BJ (cell line): ENCODE measurements around the gene NECTIN1. TPM values are rescaled to one million over a fixed set of nuclear protein-coding genes. Genes with fewer than 3 reads are reported as not detected.
A peak's percentile ranks its signal among the peaks of the same experiment; 100 is the strongest.

Source experiments
- CTCF ChIA-PET: fragments of 350-600 bp; formaldehyde crosslinking; extraction: SDS; loops from one replicate; lab custom pipeline; 2021; ENCODE audit warnings: antibody characterized with exemption, inconsistent platforms; lab: Yijun Ruan, JAX
- POLR2A ChIA-PET: fragments of 300-600 bp; sonication (Branson Sonifier 250); formaldehyde crosslinking; extraction: SDS; loops from one replicate; lab custom pipeline; 2021; ENCODE audit warnings: antibody characterized with exemption; lab: Charles Lee
- DNase-seq: peaks from one replicate; pipeline ENCODE4 v3.0.0-alpha.2; 2011; ENCODE audit warnings: low read depth
- H3K27me3 ChIP-seq: 2 replicates; pipeline ENCODE4 v1.6.0; 2011; ENCODE audit warnings: low read length; ENCODE audit not compliant: control insufficient read depth, insufficient read depth
- H3K36me3 ChIP-seq: 2 replicates; pipeline ENCODE4 v1.5.1; 2011; ENCODE audit warnings: low read length; ENCODE audit not compliant: control insufficient read depth, insufficient read depth
- H3K4me3 ChIP-seq: 2 replicates; pipeline ENCODE4 v1.5.1; 2011; ENCODE audit warnings: low read depth, mild to moderate bottlenecking, control low read depth, low read length
- polyA plus RNA-seq: library from polyadenylated mRNA; depleted of rRNA; stranded (reverse); fragments of >200 nt; gene quantifications from 2 replicates; pipeline ENCODE4 v1.2.3, GENCODE V29; 2011
- TF ChIP-seq, protein P1 (sequence below): IDR thresholded peaks from 2 replicates; pipeline ENCODE4 v1.5.1; 2011; ENCODE audit warnings: low read depth, mild to moderate bottlenecking, control low read depth, inconsistent platforms, low read length, moderate library complexity; ENCODE audit not compliant: insufficient read depth

Gene NECTIN1
- polyA plus RNA-seq, 1 experiment, result 3.0 TPM

GRCh38 chr11:119681361-119681910, 47.6 kb downstream of the NECTIN1 start:
- TF ChIP-seq, protein P1, sequence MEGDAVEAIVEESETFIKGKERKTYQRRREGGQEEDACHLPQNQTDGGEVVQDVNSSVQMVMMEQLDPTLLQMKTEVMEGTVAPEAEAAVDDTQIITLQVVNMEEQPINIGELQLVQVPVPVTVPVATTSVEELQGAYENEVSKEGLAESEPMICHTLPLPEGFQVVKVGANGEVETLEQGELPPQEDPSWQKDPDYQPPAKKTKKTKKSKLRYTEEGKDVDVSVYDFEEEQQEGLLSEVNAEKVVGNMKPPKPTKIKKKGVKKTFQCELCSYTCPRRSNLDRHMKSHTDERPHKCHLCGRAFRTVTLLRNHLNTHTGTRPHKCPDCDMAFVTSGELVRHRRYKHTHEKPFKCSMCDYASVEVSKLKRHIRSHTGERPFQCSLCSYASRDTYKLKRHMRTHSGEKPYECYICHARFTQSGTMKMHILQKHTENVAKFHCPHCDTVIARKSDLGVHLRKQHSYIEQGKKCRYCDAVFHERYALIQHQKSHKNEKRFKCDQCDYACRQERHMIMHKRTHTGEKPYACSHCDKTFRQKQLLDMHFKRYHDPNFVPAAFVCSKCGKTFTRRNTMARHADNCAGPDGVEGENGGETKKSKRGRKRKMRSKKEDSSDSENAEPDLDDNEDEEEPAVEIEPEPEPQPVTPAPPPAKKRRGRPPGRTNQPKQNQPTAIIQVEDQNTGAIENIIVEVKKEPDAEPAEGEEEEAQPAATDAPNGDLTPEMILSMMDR, result peak; percentile 11; the same call in 1 of the 2 replicates
- Histone ChIP-seq H3K36me3 (no peaks in the 10 kb centered on the region), H3K4me3 (no peak overlapping the region), H3K27me3 (no peaks in the 10 kb centered on the region)
- ChIA-PET CTCF (interaction anchor here (0.7 to 2.6 kb wide), 6 partner anchors 10 to 427 kb away, joined by 3 to 15 read pairs (median 4); partner anchors contain the start of gene NECTIN1), POLR2A (no interaction called here)
- DNase-seq, result no peak

DNA sequence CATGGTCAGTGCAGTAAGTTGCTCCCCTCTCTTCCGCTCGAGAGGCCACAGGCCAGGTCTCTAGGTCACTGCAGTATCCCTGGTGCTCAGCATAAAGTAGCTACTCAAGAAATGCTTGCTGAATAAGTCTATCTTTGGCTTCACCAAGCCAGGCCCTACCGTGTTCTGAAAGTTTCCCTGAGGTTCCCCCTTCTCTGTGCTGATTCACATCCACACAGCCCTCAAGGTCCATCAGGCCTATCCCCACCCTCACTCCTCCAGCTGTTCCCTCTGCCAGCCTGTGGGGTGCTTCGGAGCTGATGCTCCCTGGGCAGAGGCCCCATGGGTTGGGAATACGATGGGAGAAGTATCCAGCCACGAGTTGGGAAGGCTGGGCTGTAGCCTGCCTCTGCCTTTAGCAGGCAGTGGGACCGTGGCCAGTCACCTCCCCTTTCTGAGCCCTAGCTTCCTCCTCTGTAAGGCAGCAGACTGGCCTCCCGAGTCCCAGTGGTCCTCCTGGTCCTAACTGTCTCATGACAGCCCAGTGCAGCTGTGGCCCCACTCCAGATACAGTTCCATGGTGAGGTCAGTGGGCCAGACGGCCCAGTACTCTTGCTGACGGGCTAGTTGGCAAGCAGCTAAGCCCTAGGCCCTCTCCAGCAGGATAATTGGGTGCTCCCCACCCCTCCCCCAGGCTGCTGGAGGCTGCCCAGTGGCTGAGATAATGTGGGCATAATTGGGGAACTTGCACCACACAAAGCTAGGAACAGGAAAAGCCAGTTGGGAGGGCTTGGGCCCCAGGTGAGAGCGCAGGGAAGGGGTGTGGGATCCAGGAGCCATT, 48.2 kb downstream of the NECTIN1 start:
- CTCF ChIA-PET, result interaction anchor here (0.9 to 2.6 kb wide), 4 partner anchors 11 to 427 kb away, joined by 3 to 15 read pairs (median 4); partner anchors contain the start of gene NECTIN1
- POLR2A ChIA-PET, result no interaction called here

DNA sequence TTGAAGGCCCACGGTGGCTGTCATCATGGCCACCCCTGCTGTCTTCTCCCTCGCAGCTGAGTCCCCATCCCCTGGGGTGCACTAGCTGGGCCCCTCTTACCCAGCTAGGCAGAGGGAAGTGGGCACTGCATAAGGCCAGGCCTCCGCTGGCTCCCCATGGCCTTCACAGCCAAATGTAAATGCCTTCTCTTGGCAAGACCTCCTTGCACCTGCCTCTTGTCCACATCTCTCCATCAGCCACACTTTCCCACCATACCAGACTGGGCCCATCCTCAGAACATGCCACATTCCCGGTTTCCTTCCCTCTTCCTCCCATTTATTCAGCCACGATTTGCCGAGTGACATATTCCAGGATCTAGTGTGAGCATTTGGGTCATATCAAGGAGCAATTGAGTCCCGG, 49.7 kb downstream of the NECTIN1 start:
- TF ChIP-seq, protein P1, result no peak
- H3K36me3 ChIP-seq, result no peaks in the 10 kb centered on the region
- no peaks in the 10 kb centered on the region for H3K27me3 ChIP-seq
- no peak for DNase-seq
- CTCF ChIA-PET, result interaction anchor here (1.5 to 2.6 kb wide), 2 partner anchors 50 to 429 kb away, joined by 3 to 15 read pairs; partner anchors contain the start of gene NECTIN1
- POLR2A ChIA-PET, result no interaction called here
- H3K4me3 ChIP-seq, result no peak overlapping the region

More for the DNA sequence above, 48.2 kb downstream of the NECTIN1 start:
- no peak for DNase-seq
- Histone ChIP-seq H3K4me3 (no peak overlapping the region), H3K27me3 (no peaks in the 10 kb centered on the region), H3K36me3 (no peaks in the 10 kb centered on the region)
- TF ChIP-seq, protein P1, result no peak

- Histone ChIP-seq H3K4me3 (no peak overlapping the region), H3K36me3 (no peaks in the 10 kb centered on the region), H3K27me3 (no peaks in the 10 kb centered on the region)
- ChIA-PET CTCF (no interaction called here), POLR2A (no interaction called here)
- DNase-seq, result no peak
- TF ChIP-seq, protein P1, result no peak
Observed at GRCh38 chr11:119678351-119678750, 50.6 kb downstream of the NECTIN1 start.

DNA sequence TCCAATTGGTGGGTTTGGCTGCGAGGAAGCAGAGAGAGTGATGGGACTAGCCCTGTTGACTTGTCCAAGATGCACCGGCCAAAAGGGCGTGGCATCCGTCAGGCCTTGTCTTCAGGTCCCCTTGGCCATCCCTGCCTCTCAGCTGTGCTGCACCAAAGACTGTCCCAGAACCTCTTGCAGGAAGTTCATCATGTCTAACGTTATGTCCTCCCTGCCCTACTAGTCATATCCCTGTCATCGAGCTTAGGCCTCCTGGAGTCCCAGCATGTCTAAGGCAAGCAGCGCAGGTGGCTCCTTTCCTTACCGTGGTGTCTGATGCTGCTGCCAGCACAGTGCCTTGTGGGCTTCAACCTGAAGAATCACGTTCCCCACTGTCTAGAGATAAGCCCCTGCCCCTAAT, 51.2 kb downstream of the NECTIN1 start:
- DNase-seq, result no peak
- TF ChIP-seq, protein P1, result no peak
- Histone ChIP-seq H3K27me3 (no peaks in the 10 kb centered on the region), H3K4me3 (no peak overlapping the region), H3K36me3 (no peaks in the 10 kb centered on the region)
- CTCF ChIA-PET, result no interaction called here
- POLR2A ChIA-PET, result no interaction called here
